Measurements from ENCODE around the gene MIDN. TPM values are rescaled to one million over a fixed set of nuclear protein-coding genes. Genes with fewer than 3 reads are reported as not detected.
A peak's percentile ranks its signal among the peaks of the same experiment; 100 is the strongest.

The MIDN gene
- total and polyA plus RNA-seq, 4 donors = 39.7 to 185 (median 58.7) TPM

DNA sequence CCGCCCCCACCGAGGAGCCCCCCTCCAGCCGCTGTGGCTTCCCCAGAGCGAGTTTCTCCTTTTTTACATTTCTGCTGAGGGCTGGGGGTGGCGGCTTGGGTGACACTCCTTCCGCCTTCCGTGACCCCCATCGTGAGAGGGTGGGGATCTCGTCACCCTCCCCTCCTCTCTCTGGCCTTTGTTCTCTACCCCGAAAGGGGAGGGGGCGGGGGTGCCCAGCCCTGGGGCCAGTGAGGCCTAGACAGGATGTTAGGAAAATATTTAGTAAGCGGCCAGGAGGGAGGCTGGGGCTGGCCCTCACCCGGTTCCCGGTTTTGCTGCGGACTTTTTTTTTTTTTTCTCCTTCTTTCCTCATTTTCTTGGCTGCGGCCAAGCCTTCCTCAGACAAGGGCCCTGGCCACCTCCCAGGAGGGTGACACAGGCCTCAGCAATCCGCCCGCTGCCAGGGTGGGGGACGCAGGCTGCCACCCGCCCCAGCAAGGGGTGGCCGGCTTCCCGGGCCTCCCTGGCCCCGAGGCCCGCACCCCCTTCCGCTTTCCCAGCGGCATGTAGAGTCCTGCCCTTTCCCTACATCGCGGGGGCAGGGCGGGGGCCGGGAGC, 3.9 kb downstream of the MIDN start:
- 1% methylated on average over 27 to 30 of the region's 30 CpGs for WGBS, 2 donors
- peaks cover 2 to 30% (median 7%) of the 10 kb centered on the region in 5 donors for H3K4me1 ChIP-seq (ENCODE audit: control insufficient read depth in 5 of 5, insufficient read depth in 5 of 5, low read length in 5 of 5)
- TF ChIP-seq, protein P1, sequence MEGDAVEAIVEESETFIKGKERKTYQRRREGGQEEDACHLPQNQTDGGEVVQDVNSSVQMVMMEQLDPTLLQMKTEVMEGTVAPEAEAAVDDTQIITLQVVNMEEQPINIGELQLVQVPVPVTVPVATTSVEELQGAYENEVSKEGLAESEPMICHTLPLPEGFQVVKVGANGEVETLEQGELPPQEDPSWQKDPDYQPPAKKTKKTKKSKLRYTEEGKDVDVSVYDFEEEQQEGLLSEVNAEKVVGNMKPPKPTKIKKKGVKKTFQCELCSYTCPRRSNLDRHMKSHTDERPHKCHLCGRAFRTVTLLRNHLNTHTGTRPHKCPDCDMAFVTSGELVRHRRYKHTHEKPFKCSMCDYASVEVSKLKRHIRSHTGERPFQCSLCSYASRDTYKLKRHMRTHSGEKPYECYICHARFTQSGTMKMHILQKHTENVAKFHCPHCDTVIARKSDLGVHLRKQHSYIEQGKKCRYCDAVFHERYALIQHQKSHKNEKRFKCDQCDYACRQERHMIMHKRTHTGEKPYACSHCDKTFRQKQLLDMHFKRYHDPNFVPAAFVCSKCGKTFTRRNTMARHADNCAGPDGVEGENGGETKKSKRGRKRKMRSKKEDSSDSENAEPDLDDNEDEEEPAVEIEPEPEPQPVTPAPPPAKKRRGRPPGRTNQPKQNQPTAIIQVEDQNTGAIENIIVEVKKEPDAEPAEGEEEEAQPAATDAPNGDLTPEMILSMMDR (IDR thresholded peaks at IDR 0.05; ENCODE audit: control extremely low read depth, extremely low read depth) = no peak

DNA sequence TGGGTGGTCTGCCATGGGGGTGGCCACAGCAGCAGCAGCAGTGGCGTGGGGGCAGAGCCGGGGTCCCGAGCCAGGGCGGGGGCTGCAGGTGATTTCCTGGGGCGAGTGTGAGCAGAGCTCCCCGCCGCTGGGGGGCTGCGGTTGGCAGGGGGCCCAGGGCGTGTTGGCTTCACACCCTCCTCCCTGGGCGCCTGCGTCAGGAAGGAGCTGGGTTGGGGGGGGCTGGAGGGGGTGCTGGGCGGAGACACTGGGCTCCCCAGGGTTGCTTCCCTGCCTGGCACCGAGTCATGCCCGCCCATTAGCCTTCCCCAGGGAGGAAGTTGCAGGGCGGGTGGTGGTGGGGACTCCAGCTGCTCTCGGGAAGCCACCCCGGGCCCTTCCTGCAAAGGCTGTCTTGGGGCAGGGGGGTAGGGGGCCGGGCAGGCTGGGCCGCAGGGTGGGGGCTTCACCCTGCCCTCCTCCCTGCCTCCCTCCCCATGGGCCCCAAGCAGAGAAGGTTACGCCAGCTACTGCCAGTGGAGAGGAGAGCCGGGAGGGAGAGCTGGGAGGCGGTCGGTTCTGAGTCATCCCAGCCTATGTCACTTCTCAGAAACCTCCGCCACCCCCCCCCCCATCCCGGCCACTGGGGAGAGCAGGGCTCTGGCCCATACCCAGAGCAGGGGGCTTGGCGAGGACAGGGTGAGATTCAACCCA, 4.6 kb downstream of the MIDN start:
- Histone ChIP-seq H3K9ac (ENCODE audit: insufficient read depth in 1 of 2, low read length in 2 of 2) (no peak overlapping the region), H3K4me1 (ENCODE audit: control insufficient read depth in 5 of 5, insufficient read depth in 5 of 5, low read length in 5 of 5) (peaks cover 2 to 27% (median 12%) of the 10 kb centered on the region in 5 donors), H3K27ac (ENCODE audit: low read depth in 1 of 2, low read length in 1 of 2) (peak overlapping the region; percentile 97 to 98), H3K27me3 (ENCODE audit: control insufficient read depth in 3 of 3, insufficient read depth in 3 of 3, low read length in 2 of 3) (no peaks in the 10 kb centered on the region), H3K9me3 (ENCODE audit: control insufficient read depth in 4 of 4, insufficient read depth in 3 of 4, low read length in 3 of 4) (no peaks in the 10 kb centered on the region), H3K4me3 (peak overlapping the region; percentile 33), H3K36me3 (ENCODE audit: control insufficient read depth in 4 of 4, insufficient read depth in 4 of 4, low read length in 4 of 4) (peaks cover 14 to 62% (median 33%) of the 10 kb centered on the region in 4 donors)
- 0 to 1% methylated on average over 13 to 26 of the region's 26 CpGs for WGBS, 2 donors
- peak; percentile 84 to 88 (median 87) for DNase-seq
- ATAC-seq (ENCODE audit: insufficient read depth, low FRiP score) = peak; percentile 38
- TF ChIP-seq, protein P1 (IDR thresholded peaks at IDR 0.05; ENCODE audit: control extremely low read depth, extremely low read depth) = no peak

More for the DNA sequence above, 3.9 kb downstream of the MIDN start:
- no peak overlapping the region for H3K9ac ChIP-seq (ENCODE audit: insufficient read depth in 1 of 2, low read length in 2 of 2)
- H3K27me3 ChIP-seq (ENCODE audit: control insufficient read depth in 3 of 3, insufficient read depth in 3 of 3, low read length in 2 of 3) = no peaks in the 10 kb centered on the region
- H3K36me3 ChIP-seq (ENCODE audit: control insufficient read depth in 4 of 4, insufficient read depth in 4 of 4, low read length in 4 of 4) = peaks cover 14 to 57% (median 33%) of the 10 kb centered on the region in 4 donors
- no peaks in the 10 kb centered on the region for H3K9me3 ChIP-seq (ENCODE audit: control insufficient read depth in 4 of 4, insufficient read depth in 3 of 4, low read length in 3 of 4)
- peak overlapping the region; percentile 97 to 98 for H3K27ac ChIP-seq (ENCODE audit: low read depth in 1 of 2, low read length in 1 of 2)
- ATAC-seq (ENCODE audit: insufficient read depth, low FRiP score) (peak; percentile 25), DNase-seq (peak; percentile 91 to 96 (median 95))
- peak overlapping the region; percentile 22 for H3K4me3 ChIP-seq

DNA sequence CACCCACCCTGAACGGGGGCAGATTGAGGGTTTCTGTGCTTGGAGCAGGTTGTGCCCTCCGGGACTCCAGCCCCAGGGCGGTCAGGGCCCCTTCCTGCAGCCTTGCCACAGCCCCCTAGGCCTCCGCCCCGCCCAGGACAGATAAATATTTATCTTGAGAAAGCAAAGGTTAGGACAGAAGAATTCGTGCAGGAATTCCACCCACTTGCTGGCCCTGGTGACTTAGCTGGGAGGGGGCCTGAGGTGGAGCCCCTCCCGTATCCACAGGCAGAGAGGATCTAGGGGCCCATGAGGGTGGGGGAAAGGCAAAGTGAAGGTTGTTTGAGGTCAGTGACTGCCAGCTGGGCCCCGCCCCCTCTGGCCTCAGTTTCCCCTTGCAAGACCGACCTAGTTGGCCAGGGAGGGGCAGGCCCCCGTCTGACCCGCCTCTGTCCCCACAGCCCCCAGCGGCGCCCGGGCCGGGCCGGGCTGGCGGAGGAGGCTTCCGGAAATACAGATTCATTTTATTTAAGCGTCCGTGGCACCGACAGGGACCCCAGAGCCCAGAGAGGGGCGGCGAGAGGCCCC, 5.2 kb downstream of the MIDN start:
- Histone ChIP-seq H3K27me3 (ENCODE audit: control insufficient read depth in 3 of 3, insufficient read depth in 3 of 3, low read length in 2 of 3) (no peaks in the 10 kb centered on the region), H3K4me3 (peak overlapping the region; percentile 33), H3K9ac (ENCODE audit: insufficient read depth in 1 of 2, low read length in 2 of 2) (no peak overlapping the region), H3K4me1 (ENCODE audit: control insufficient read depth in 5 of 5, insufficient read depth in 5 of 5, low read length in 5 of 5) (peaks cover 2 to 27% (median 12%) of the 10 kb centered on the region in 5 donors), H3K27ac (ENCODE audit: low read depth in 1 of 2, low read length in 1 of 2) (peak overlapping the region; percentile 97 to 98), H3K9me3 (ENCODE audit: control insufficient read depth in 4 of 4, insufficient read depth in 3 of 4, low read length in 3 of 4) (no peaks in the 10 kb centered on the region), H3K36me3 (ENCODE audit: control insufficient read depth in 4 of 4, insufficient read depth in 4 of 4, low read length in 4 of 4) (peaks cover 14 to 62% (median 33%) of the 10 kb centered on the region in 4 donors)
- peak; percentile 1 for ATAC-seq (ENCODE audit: insufficient read depth, low FRiP score)
- TF ChIP-seq, protein P1 (IDR thresholded peaks at IDR 0.05; ENCODE audit: control extremely low read depth, extremely low read depth) = no peak
- DNase-seq = no peak
- 20 to 35% methylated on average over 22 to 23 of the region's 23 CpGs for WGBS, 2 donors
